ENCODE data around the gene KLHL6. TPM values are rescaled to one million over a fixed set of nuclear protein-coding genes. Genes with fewer than 3 reads are reported as not detected.
"Not testable (repeated sequence)": the region's sequence is repeated elsewhere in the genome, so short reads cannot be mapped to it uniquely, and the experiment has no call there.

KLHL6 gene
- polyA plus RNA-seq, 1 of the 3 experiments (the other 2 are of a cell fraction): not detected

- Histone ChIP-seq H3K4me2 (no peak overlapping the region), H3K9me3 (no peaks in the 10 kb centered on the region), H3K27me3 (ENCODE audit: insufficient read depth) (no peaks in the 10 kb centered on the region), H2AFZ (ENCODE audit: low read depth) (no peak overlapping the region), H3K36me3 (replicated peaks in 1 of 2; ENCODE audit: control insufficient read depth in 1 of 2, insufficient read depth in 2 of 2, low read length in 1 of 2) (no peaks in the 10 kb centered on the region), H3K9ac (no peak overlapping the region), H3K4me1 (ENCODE audit: control insufficient read depth in 1 of 2, insufficient read depth in 2 of 2, low read depth in 1 of 2, low read length in 1 of 2) (no peaks in the 10 kb centered on the region), H3K27ac (ENCODE audit: low read depth in 2 of 2, low read length in 1 of 2) (no peak overlapping the region), H3K79me2 (ENCODE audit: insufficient read depth) (no peaks in the 10 kb centered on the region), H3K4me3 (ENCODE audit: low read depth in 2 of 2, low read length in 1 of 2) (no peak overlapping the region), H4K20me1 (ENCODE audit: insufficient read depth) (no peaks in the 10 kb centered on the region), H3K9me2 (no peaks in the 10 kb centered on the region), H3F3A (replicated peaks; ENCODE audit: insufficient read depth) (no peaks in the 10 kb centered on the region)
- no peak for DNase-seq
- 73% methylated on average over 4 of the region's 4 CpGs for WGBS (ENCODE audit: low lambda C conversion rate)
- no peak for TF ChIP-seq POLR2AphosphoS5 (IDR thresholded peaks at IDR 0.05; ENCODE audit: low read depth, low read length)
- no peak for TF ChIP-seq EZH2phosphoT487 (IDR thresholded peaks at IDR 0.05; ENCODE audit: borderline replicate concordance, low read depth)
- no peak for TF ChIP-seq USF1 (IDR thresholded peaks at IDR 0.05; ENCODE audit: borderline replicate concordance, low read depth)
- no peak for TF ChIP-seq RAD21 (IDR thresholded peaks at IDR 0.05; ENCODE audit: low read length)
- no peak for TF ChIP-seq GABPA (IDR thresholded peaks at IDR 0.05; ENCODE audit: low read depth)
- TF ChIP-seq FOXM1 (IDR thresholded peaks at IDR 0.05; ENCODE audit: low read depth): no peak
- CTCF ChIA-PET: interaction anchor here (1.1 to 2.0 kb wide), 3 partner anchors 10 to 240 kb away, joined by 3 to 5 read pairs (median 3); no protein-coding TSS in a partner anchor
- POLR2A ChIA-PET: no interaction called here
These were observed 28.6 kb downstream of the KLHL6 start for GRCh38 chr3:183526838-183527427.

GRCh38 chr3:183524476-183524875 lies 31.0 kb downstream of the KLHL6 start:
- H3K9me2 ChIP-seq: no peaks in the 10 kb centered on the region
- no peaks in the 10 kb centered on the region for H3K4me1 ChIP-seq (ENCODE audit: control insufficient read depth in 1 of 2, insufficient read depth in 2 of 2, low read depth in 1 of 2, low read length in 1 of 2)
- CTCF ChIA-PET: no interaction called here
- DNase-seq: no peak
- no peak overlapping the region for H3K9ac ChIP-seq
- no peak overlapping the region for H2AFZ ChIP-seq (ENCODE audit: low read depth)
- H3K27ac ChIP-seq (ENCODE audit: low read depth in 2 of 2, low read length in 1 of 2): no peak overlapping the region
- no peaks in the 10 kb centered on the region for H3K9me3 ChIP-seq
- H4K20me1 ChIP-seq (ENCODE audit: insufficient read depth): no peaks in the 10 kb centered on the region
- TF ChIP-seq POLR2AphosphoS5 (IDR thresholded peaks at IDR 0.05; ENCODE audit: low read depth, low read length): no peak
- no peaks in the 10 kb centered on the region; the same call in 1 of the 2 replicates for H3K27me3 ChIP-seq (ENCODE audit: insufficient read depth)
- H3K4me3 ChIP-seq (ENCODE audit: low read depth in 2 of 2, low read length in 1 of 2): no peak overlapping the region
- H3K79me2 ChIP-seq (ENCODE audit: insufficient read depth): no peaks in the 10 kb centered on the region
- H3K36me3 ChIP-seq (replicated peaks in 1 of 2; ENCODE audit: control insufficient read depth in 1 of 2, insufficient read depth in 2 of 2, low read length in 1 of 2): no peaks in the 10 kb centered on the region
- H3K4me2 ChIP-seq: no peak overlapping the region
- POLR2A ChIA-PET: no interaction called here
- no peaks in the 10 kb centered on the region for H3F3A ChIP-seq (replicated peaks; ENCODE audit: insufficient read depth)
- 83% methylated on average over 6 of the region's 6 CpGs for WGBS (ENCODE audit: low lambda C conversion rate)

- H3K9ac ChIP-seq; H3K4me3 ChIP-seq (ENCODE audit: low read depth in 2 of 2, low read length in 1 of 2); H3K4me1 ChIP-seq (ENCODE audit: control insufficient read depth in 1 of 2, insufficient read depth in 2 of 2, low read depth in 1 of 2, low read length in 1 of 2); H3F3A ChIP-seq (replicated peaks; ENCODE audit: insufficient read depth); H3K9me3 ChIP-seq; H3K4me2 ChIP-seq; POLR2A ChIA-PET; H4K20me1 ChIP-seq (ENCODE audit: insufficient read depth); H3K36me3 ChIP-seq (replicated peaks in 1 of 2; ENCODE audit: control insufficient read depth in 1 of 2, insufficient read depth in 2 of 2, low read length in 1 of 2); H2AFZ ChIP-seq (ENCODE audit: low read depth); DNase-seq; H3K79me2 ChIP-seq (ENCODE audit: insufficient read depth); H3K27ac ChIP-seq (ENCODE audit: low read depth in 2 of 2, low read length in 1 of 2); H3K9me2 ChIP-seq; CTCF ChIA-PET: not testable (repeated sequence)
- peaks cover 15% of the 10 kb centered on the region for H3K27me3 ChIP-seq (ENCODE audit: insufficient read depth)
- 76% methylated on average over 12 of the region's 19 CpGs for WGBS (ENCODE audit: low lambda C conversion rate)
These were observed 34.6 kb downstream of the KLHL6 start for GRCh38 chr3:183520741-183521556.

GRCh38 chr3:183520295-183520694 lies 35.2 kb downstream of the KLHL6 start:
- H3K4me1 ChIP-seq (ENCODE audit: control insufficient read depth in 1 of 2, insufficient read depth in 2 of 2, low read depth in 1 of 2, low read length in 1 of 2); CTCF ChIA-PET; H4K20me1 ChIP-seq (ENCODE audit: insufficient read depth); H3K79me2 ChIP-seq (ENCODE audit: insufficient read depth); POLR2A ChIA-PET; H3K9me3 ChIP-seq; H3F3A ChIP-seq (replicated peaks; ENCODE audit: insufficient read depth); H3K4me3 ChIP-seq (ENCODE audit: low read depth in 2 of 2, low read length in 1 of 2); H3K9me2 ChIP-seq; H3K27ac ChIP-seq (ENCODE audit: low read depth in 2 of 2, low read length in 1 of 2); DNase-seq; H2AFZ ChIP-seq (ENCODE audit: low read depth); H3K9ac ChIP-seq; H3K4me2 ChIP-seq; H3K36me3 ChIP-seq (replicated peaks in 1 of 2; ENCODE audit: control insufficient read depth in 1 of 2, insufficient read depth in 2 of 2, low read length in 1 of 2): not testable (repeated sequence)
- H3K27me3 ChIP-seq (ENCODE audit: insufficient read depth): peaks cover 15% of the 10 kb centered on the region
- 66% methylated on average over 8 of the region's 8 CpGs for WGBS (ENCODE audit: low lambda C conversion rate)

Measured in SK-N-SH (cell line).